HG02840 (cell line): ENCODE data around the gene HDDC3.
"Not testable (repeated sequence)": the region's sequence is repeated elsewhere in the genome, so short reads cannot be mapped to it uniquely, and the experiment has no call there.

Experiments used
- ATAC-seq: cut with Tn5 transposase; IDR thresholded peaks from one replicate; pipeline ENCODE4 v1.9.1; 2021; ENCODE audit warnings: mild to moderate bottlenecking, moderate library complexity, moderate number of reproducible peaks; ENCODE audit not compliant: unreplicated experiment, low FRiP score

The HDDC3 gene

DNA sequence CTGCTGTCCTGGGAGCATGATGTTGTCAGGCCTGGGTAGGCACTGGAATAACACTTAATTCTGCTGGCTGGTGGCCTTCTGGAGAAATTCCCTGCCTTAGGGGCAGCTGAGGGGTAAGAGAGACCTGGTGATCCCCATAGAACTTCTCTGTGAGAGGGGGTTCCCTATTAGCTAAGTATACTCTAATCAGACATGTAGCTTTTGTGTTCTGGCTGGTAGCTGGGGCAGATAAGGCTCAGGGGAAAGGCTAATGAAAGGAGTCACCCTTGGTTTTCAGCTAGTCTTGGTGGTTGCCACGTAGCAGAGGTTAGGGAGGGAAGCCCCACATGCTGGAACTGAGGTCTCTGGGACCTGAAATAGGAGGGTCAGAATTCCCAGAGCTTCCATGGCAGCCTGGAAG is 952 bp upstream of the HDDC3 start:
- no peak for ATAC-seq

DNA sequence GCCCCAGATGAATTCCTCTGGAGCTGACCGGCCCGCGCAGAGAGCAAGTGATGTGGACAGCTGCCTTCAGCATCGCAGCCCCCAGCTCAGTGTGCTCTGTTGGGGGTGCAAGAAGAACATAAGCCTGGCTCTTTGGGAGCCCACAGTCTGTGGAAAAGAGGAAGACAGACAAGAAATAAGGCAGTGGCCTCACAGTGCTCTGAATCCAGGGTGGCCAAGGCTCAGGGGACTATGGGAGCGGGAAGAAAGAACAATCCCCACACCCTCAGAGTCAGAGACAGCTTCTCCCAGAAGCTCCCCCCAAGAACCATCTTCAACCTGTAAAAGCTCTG is 277 bp upstream of the HDDC3 start:
- no peak for ATAC-seq

GRCh38 chr15:90931575-90931827 is 848 bp downstream of the HDDC3 start:
- ATAC-seq, result no peak

DNA sequence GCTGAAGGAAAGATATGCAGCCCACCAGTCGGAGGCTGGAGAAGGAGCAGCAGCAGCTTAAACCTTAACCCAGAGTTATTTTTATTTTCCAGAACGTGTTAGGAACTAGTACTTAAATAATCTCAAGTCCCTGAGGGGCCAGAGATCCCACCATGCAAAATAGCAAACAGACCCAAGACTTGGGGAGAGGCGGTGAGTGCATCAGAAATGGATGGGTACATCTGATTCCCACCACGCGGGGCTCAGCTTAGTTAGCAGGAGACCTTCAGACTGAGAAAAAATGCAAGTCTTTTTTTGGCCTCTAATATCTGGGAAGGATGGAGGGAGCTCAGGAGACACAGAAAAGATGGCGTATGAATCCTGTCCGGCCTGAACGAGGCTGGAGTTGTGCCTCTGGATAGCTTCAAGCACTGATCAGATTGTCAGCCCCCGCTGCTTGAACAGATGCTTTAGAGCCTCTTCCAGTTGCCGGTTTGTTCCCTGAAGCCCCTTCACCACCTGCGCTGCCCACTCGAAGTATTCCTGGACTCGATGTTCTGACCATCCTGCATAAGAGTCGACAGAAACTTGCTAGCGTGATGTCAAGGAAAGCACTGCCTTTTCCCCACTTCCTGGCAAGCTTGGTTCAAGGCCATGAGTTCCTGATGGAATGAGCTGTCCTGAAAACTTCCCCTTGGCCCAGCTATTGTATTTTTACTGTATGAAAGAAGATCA is 1.3 kb downstream of the HDDC3 start:
- no peak for ATAC-seq

DNA sequence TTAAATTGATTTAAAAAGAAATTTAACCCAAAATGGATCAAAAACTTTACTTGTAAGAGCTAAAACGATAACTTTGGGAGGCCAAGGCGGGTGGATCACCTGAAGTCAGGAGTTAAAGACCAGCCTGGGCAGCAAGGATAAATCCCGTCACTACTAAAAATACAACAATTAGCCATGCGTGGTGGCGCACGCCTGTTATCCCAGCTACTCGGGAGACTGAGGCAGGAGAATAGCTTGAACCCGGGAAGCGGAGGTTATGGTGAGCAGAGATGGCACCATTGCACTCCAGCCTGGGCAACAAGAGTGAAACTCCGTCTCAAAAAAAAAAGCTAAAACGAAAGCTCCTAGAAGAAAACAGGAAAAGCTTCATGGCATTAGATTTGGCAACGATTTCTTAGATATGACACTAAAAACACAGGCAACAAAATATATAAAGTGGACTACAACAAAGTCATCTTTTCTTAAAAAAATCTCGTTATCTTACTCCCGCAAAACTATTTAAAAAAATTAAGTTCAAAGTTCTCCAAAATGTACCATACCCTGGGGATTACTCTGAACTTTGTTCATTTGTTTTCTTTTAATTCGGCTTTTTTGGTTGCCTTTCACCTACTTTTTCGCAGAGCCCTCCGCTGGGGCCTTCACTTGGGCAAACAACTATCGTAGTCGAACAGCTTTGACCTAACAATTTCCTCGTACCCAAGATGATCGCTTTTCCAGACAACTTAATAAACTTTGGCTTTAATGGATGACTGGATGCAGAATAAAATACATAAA is 2.9 kb downstream of the HDDC3 start:
- no peak for ATAC-seq

- not testable (repeated sequence) for ATAC-seq
Observed at GRCh38 chr15:90928106-90928505, 4.2 kb downstream of the HDDC3 start.

DNA sequence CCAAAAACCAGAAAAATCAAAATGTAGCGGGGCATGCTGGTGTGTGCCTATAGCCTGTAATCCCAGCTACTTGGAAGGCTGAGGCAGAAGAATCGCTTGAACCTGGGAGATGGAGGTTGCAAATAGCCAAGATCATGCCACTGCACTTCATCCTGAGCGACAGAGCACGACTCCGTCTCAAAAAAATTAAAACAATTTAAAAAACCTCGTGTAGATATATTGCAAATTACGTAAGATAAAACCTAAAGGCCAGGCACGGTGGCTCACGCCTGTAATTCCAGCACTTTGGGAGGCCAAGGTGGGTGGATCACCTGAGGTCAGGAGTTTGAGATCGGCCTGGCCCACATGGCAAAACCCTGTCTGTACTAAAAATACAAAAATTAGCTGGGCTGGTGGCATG is 5.6 kb downstream of the HDDC3 start:
- ATAC-seq, result not testable (repeated sequence)

DNA sequence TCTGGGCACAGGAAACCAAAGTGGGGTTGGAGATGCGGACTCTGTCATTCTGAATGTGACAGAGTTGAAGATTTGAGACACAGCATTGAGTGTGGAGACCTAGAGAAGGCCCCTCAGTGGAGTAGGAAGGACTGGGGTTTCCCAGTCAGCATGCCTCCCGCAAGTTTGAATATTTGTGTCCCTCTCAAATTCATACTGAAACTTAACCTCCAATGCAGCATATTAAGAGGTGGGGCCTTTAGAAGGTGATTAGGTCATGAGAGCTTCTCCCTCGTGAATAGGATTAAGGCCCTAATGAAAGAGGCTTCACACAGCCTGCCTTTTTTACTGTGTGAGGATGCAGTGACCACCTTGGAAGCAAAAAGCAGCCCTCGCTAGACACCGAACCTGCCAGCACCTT is 8.0 kb downstream of the HDDC3 start:
- peak; percentile 58 for ATAC-seq

DNA sequence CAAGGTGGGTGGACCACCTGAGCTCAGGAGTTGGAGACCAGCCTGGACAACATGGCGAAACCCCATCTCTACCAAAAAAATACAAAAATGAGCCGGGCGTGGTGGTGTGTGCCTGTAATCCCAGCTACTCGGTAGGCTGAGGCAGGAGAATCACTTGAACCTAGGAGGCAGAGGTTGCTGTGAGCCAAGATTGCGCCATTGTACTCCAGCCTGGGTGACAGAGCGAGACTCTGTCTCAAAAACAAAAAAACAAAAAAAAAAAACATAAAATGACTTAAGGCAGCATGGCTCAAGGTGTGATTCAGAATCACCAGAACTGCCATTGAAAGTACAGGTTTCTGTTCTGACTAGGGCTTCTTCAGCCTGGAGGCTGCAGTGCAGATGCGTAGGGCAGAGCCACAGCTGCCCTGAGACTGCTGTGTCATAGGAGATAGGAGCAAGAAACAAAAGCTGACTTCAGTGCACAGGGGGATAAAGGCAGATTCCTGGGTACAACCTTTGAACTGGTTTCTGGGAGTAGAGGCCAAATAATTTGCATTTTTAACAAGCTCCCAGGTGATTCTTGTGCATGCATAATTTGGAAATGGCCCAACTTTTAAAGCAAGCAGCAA is 9.5 kb downstream of the HDDC3 start:
- peak; percentile 51 for ATAC-seq

GRCh38 chr15:90921887-90922286 is 10.5 kb downstream of the HDDC3 start:
- ATAC-seq, result no peak

DNA sequence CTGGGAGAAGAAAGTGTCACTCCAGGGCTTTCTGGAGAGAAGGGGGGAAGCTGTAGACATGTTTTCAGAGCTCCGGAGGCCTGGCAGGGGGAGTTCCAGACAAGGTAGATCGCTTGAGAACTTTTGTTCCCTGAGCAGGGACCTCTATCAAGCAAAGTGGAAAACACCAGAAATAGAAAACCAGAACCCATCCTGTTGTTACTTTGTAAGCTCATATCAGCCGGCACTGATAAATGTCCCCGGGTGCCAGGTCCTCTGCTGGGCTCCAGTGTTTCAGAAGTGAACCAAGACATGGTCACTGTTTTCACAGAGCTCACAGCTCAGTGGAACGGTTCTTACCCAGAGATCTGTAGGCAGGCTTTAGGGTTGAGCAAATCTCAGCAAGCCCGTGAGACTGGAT is 13.5 kb downstream of the HDDC3 start:
- ATAC-seq, result no peak

DNA sequence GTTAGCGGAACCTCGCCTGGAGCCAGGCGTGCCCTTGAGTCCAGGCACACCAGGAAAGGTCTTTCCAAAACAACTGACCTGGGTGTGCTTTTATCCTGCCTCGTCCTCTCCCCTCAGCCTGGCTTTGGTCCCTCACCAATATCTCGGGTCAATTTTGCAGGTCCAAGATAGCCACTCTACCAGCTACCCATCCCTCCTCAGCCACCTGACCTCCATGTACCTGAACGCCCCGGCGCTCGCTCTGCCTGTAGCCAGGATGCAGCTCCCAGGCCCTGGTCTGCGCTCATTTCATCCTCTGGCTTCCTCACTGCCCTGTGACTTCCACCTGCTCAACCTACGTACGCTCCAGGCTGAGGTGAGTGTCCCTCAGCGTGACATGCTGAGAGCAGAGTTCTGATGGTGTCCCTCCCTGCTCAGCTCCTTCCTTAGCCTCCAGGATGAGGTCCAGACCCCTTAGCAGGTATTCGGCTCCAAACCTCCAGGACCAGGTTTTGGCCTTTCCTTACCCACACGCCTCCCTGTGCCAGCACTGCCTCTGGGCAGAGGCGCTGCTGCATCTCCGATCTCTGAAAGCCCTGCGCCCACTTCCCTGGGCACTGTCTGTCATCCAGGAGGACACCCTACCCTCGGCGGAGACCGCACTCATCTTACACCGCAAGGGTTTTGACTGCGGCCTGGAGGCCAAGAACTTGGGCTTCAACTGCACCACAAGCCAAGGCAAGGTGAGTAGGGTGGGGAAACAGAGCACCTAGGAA is 14.1 kb downstream of the HDDC3 start:
- ATAC-seq, result no peak

DNA sequence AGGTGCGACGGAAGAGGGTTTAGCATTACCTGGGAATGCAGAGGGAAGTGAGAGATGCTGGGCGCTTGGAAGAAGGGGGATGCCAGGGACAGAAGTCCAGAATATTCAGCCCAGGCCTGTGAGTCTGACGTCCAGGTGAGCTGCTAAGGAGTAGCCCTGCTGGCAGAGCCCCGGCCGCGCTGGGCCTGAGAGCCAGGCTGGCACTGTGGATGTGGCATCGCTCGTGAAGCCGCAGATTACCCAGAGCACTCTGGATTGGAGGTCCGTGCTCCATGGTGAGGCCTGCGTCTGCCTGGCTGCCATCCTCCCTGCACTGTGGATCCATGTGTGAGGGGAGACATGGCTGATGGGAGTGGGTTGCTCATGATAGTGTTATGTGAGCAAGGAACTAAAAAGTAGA is 14.8 kb downstream of the HDDC3 start:
- no peak for ATAC-seq

GRCh38 chr15:90916461-90916860 is 15.9 kb downstream of the HDDC3 start:
- ATAC-seq, result no peak

DNA sequence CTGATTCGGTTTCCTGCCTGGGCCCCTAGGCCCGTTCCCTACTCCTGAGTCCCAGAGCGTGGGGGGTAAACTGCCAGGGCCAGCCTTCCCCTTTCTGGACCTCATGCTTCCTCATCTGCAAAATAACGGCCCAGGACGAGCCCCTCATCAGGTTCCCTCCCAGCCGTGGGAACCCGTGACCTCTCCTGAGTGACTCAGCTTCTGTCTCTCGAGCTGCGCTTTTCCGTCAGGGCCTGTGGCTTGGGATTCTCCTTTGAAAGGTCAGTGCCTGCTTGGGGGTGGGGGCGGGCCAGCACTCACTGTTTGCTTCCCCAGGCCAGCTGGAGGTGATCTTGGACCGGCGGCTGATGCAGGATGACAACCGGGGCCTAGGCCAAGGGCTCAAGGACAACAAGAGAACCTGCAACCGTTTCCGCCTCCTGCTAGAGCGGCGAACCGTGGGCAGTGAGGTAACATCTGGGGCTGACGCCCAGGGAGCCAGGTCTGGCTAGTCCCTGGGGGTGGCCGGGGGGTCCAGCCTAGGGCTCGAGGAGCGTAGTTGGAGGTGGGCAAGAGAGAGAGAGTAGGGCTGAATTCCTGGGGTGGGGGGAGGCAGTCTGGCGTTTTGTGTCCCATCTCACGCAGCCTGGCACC is 16.4 kb downstream of the HDDC3 start:
- ATAC-seq, result no peak

DNA sequence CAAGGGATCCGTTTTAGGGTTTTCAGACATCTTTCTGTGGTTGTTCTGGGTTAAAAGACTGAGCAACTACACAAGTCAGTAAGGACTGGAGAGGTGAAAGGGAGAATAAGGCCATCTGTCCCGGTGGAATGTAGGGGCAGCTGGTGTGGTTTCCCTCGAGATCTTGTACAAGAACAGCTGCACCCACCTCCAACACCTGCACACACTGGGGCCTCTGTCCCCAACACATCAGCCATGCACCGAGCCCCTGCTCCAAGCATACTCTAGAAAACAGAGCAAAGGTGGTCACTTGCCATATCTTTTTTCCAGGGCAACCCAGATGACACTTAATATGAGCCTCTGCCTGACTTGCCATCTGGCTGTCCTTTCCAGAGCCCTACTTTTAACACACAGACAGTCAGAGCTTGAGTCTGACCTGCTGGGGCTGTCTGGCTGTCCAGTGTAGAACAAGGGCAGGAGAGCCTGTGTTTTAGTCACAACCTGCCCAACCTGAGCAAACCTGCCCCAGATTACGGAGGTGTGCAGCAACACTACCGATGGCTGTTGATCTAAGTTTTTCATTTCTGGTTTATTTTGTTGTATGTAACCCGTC is 17.0 kb downstream of the HDDC3 start:
- no peak for ATAC-seq

DNA sequence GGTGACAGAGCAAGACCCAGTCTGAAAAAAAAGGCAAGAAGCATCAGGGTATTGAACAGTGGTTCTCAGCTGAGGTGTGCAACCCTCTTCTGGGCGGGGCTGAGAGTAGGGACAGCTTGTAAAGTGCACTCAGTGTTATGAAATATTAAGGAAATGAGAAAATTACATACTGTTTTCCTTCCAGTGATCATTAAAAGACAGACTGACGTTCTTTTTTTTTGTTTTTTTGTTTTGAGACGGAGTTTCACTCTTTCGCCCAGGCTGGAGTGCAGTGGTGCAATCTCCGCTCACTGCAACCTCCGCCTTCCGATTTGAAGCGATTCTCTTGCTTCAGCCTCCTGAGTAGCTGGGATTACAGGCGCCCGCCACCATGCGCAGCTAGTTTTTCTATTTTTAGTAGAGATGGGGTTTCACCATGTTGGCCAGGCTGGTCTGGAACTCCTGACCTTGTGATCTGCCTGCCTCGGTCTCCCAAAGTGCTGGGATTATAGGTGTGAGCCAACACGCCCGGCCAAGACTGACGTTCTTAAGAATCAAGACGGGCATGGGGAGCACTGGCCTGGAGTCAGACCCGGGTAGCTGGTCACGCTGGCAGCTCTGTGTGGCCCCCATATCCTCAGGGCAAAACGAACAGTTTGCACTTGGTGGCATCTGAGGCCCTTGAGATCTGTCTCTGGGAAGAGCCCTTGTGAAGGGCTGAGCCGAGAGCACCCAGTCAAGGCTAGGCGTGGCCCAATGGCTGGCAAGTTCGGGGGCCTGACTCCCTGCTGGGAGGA is 17.9 kb downstream of the HDDC3 start:
- ATAC-seq, result no peak

- no peak for ATAC-seq
Observed at GRCh38 chr15:90913398-90913944, 18.9 kb downstream of the HDDC3 start.

GRCh38 chr15:90912770-90913075 is 19.6 kb downstream of the HDDC3 start:
- no peak for ATAC-seq
